D721Med (cell line): ENCODE measurements around the gene VPS13A.

Source experiments
- DNase-seq: peaks from one replicate; pipeline ENCODE4 v3.0.0; 2011; ENCODE audit warnings: low spot score; ENCODE audit not compliant: insufficient read length
- FAIRE-seq: peaks from 2 replicates; lab custom pipeline; 2011; peaks lifted over from hg19 to GRCh38; lab: Jason Lieb, UNC
- TF ChIP-seq, protein P1 (sequence below): IDR thresholded peaks from 2 replicates; pipeline ENCODE4 v1.5.1; 2012; ENCODE audit warnings: mild to moderate bottlenecking, control low read depth; ENCODE audit not compliant: insufficient read depth; ENCODE audit errors: missing control alignments

The VPS13A gene

GRCh38 chr9:77427256-77427927 is 250.1 kb downstream of the VPS13A start:
- FAIRE-seq (no peak), DNase-seq (no peak)
- TF ChIP-seq, protein P1, sequence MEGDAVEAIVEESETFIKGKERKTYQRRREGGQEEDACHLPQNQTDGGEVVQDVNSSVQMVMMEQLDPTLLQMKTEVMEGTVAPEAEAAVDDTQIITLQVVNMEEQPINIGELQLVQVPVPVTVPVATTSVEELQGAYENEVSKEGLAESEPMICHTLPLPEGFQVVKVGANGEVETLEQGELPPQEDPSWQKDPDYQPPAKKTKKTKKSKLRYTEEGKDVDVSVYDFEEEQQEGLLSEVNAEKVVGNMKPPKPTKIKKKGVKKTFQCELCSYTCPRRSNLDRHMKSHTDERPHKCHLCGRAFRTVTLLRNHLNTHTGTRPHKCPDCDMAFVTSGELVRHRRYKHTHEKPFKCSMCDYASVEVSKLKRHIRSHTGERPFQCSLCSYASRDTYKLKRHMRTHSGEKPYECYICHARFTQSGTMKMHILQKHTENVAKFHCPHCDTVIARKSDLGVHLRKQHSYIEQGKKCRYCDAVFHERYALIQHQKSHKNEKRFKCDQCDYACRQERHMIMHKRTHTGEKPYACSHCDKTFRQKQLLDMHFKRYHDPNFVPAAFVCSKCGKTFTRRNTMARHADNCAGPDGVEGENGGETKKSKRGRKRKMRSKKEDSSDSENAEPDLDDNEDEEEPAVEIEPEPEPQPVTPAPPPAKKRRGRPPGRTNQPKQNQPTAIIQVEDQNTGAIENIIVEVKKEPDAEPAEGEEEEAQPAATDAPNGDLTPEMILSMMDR: no peak

DNA sequence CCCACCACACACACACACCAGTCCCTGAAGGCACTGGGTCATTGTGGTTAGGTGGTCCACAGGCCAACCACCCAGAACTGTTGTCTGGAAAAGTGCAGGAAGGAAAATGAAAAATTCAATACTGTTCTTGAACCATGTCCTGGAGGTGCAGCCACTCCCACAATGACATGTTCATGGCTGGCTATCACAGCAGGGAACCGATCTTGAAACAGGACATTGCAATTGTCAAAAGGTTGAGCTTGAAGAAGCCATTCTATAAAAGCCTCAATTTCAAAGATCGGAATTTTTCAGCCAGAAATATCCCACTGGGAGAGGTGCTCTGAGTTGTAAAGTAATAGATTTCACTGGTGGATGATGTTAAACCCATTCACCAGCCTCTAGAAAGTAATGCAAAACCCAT is 252.6 kb downstream of the VPS13A start:
- DNase-seq (no peak), FAIRE-seq (no peak)
- TF ChIP-seq, protein P1: no peak

DNA sequence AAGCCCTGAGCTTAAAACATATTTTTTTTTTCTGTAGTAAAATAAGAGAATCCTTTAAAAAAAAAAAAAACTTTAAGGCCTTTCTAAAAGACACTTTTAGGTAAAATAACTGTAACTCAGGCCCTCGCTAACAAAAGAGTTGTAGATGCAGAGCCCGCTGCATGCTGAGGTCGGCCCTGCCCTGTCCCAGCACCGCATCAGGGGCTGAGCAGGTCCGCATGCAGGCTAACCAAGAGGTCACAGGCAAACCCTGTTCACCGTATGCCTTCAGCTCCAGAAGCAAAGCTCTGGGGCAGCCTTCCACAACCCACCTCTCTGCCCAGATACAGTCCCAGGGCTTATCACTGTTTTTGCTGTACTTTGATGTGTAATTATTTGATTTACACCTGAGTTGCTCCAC is 254.7 kb downstream of the VPS13A start:
- no peak for FAIRE-seq
- TF ChIP-seq, protein P1: no peak

DNA sequence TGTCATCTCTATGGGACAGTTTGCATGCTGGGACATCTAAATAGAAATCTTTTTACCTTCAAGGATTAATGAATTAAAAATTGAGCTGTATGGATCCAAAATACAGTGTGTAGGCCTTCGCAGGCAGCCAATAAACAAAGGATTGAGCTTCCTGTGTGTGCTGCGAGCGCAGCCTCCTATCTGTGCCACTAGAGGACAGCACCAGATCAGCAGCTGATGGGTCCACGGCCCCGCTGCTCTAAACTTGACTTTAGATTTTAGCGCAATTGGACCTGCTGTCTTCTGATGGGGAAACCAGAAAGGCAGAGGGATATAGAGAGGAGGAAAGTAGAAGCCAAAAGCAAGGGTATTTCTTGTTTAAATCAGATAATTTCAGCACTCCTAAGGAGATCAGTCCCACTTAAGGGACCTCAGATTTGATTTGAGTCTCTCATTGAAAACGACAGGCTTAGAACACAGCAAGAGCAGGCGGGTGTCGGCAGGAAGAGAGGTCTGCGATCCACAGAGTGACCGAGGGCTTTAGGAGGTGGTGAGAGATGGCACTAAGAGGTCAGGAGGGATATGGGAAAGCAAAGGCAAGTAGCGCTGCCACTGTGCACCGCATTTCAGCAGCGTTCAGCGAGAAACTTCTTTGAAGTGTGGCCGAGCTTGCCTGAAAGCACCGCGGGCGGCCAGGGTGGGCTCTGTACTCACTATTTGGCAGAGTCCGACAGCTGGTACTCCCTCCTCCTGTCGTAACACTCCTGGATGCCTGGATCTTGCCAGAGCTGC is 256.5 kb downstream of the VPS13A start:
- TF ChIP-seq, protein P1: peak; percentile 97
- DNase-seq: peak; percentile 62
- FAIRE-seq: no peak

More for the DNA sequence above, 254.7 kb downstream of the VPS13A start:
- no peak for DNase-seq

GRCh38 chr9:77435277-77435676 is 257.9 kb downstream of the VPS13A start:
- no peak for FAIRE-seq
- TF ChIP-seq, protein P1: no peak
- no peak for DNase-seq

DNA sequence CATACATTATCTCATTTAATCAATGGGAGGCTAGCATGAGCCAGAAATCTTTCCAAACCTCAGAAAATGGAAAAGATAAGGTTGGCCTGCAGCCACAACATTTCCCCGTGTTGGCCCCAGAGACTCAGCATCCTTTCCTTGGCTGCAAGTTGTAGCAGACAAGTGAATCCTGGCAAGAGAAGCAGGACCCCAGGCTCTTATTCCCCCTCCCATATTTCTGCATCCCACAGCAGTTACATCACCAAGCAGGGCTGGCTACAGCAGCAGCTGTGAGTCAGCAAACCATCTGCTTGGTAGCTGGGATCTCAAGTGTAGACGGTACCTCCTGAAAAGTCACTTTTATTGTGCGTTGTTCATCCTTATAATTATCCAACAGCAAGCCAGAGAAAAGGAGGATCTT is 258.4 kb downstream of the VPS13A start:
- TF ChIP-seq, protein P1: no peak
- DNase-seq (no peak), FAIRE-seq (no peak)

DNA sequence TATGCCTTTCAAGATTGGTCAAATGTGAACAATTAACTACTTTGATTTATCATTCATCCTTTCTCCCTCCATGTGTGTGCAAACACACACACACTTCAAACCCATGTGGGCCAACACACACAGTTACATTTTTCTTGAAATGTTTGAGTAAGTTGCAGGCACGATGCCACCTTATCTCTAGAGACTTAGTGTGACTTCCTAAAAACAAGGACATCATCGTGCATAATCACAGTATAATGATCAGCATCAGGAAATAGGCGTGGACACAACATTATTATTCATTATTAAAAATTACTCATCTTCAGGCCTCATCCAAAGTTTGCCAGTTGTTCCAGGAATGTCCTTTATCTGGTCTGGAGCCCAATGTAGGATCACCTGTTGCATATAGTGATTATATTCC is 261.3 kb downstream of the VPS13A start:
- TF ChIP-seq, protein P1: no peak
- no peak for FAIRE-seq

More for the DNA sequence above, 261.3 kb downstream of the VPS13A start:
- no peak for DNase-seq
